Mesothelial cell of epicardium (in vitro differentiated cells): ENCODE data around the gene CHL1. TPM values are rescaled to one million over a fixed set of nuclear protein-coding genes. Genes with fewer than 3 reads are reported as not detected.

Experiments
- DNase-seq, 2 experiments: peaks; one replicate each; pipeline ENCODE4 v3.0.0; 2021; ENCODE audit warnings: low spot score in 2 of 2; ENCODE audit not compliant: unreplicated experiment in 2 of 2
- H3K27ac Mint-ChIP-seq: 2 replicates; pipeline ENCODE4 v1.8.0; 2021; ENCODE audit warnings: mixed read lengths
- H3K27me3 Mint-ChIP-seq: 2 replicates; pipeline ENCODE4 v1.8.0; 2021; ENCODE audit warnings: low read depth, mixed read lengths
- H3K36me3 Mint-ChIP-seq: 2 replicates; pipeline ENCODE4 v1.8.0; 2021; ENCODE audit warnings: mixed read lengths
- H3K4me1 Mint-ChIP-seq: 2 replicates; pipeline ENCODE4 v1.8.0; 2021; ENCODE audit warnings: mixed read lengths
- H3K4me3 Mint-ChIP-seq: 2 replicates; pipeline ENCODE4 v1.8.0; 2021; ENCODE audit warnings: mild to moderate bottlenecking, moderate library complexity, mixed read lengths
- H3K9me3 Mint-ChIP-seq: 2 replicates; pipeline ENCODE4 v1.8.0; 2021; ENCODE audit warnings: mixed read lengths
- total RNA-seq: library from RNA; stranded (reverse); gene quantifications from 3 replicates; pipeline ENCODE4 v1.2.1, GENCODE V29; 2021
- TF ChIP-seq, protein P1 (sequence below): fragments of 200-600 bp; sonication (generic); IDR thresholded peaks from one replicate; pipeline ENCODE4 v1.5.0; 2021; ENCODE audit warnings: antibody characterized with exemption; ENCODE audit not compliant: unreplicated experiment

The CHL1 gene
- total RNA-seq, 1 donor from 2014 or later: not detected

GRCh38 chr3:430186-430585 is 233.6 kb downstream of the CHL1 start:
- no peak overlapping the region for H3K4me3 Mint-ChIP-seq
- H3K4me1 Mint-ChIP-seq: peaks cover 5% of the 10 kb centered on the region
- H3K27ac Mint-ChIP-seq: no peak overlapping the region
- DNase-seq: no peak
- peaks cover 12% of the 10 kb centered on the region for H3K27me3 Mint-ChIP-seq
- H3K36me3 Mint-ChIP-seq: no peaks in the 10 kb centered on the region
- no peaks in the 10 kb centered on the region for H3K9me3 Mint-ChIP-seq
- TF ChIP-seq, protein P1, sequence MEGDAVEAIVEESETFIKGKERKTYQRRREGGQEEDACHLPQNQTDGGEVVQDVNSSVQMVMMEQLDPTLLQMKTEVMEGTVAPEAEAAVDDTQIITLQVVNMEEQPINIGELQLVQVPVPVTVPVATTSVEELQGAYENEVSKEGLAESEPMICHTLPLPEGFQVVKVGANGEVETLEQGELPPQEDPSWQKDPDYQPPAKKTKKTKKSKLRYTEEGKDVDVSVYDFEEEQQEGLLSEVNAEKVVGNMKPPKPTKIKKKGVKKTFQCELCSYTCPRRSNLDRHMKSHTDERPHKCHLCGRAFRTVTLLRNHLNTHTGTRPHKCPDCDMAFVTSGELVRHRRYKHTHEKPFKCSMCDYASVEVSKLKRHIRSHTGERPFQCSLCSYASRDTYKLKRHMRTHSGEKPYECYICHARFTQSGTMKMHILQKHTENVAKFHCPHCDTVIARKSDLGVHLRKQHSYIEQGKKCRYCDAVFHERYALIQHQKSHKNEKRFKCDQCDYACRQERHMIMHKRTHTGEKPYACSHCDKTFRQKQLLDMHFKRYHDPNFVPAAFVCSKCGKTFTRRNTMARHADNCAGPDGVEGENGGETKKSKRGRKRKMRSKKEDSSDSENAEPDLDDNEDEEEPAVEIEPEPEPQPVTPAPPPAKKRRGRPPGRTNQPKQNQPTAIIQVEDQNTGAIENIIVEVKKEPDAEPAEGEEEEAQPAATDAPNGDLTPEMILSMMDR: no peak

DNA sequence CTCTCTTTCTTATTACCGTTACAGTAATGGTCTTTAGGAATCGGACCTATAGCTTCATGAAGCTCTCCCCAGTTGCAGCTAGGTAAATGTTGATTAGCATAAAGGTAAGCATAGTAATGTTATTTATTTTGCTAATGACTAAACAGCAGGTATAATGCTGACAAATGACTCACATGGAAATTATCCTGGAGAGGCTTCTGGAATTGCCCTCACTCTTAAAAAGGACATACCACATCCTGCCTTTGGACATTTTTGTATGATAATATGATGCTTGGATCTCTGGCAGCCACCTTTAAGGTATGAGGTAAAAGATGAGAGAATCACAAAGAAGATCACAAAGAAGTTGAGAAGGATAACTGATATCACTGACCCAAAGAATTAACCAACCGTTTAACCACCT is 238.6 kb downstream of the CHL1 start:
- H3K27me3 Mint-ChIP-seq: peaks cover 33% of the 10 kb centered on the region

DNA sequence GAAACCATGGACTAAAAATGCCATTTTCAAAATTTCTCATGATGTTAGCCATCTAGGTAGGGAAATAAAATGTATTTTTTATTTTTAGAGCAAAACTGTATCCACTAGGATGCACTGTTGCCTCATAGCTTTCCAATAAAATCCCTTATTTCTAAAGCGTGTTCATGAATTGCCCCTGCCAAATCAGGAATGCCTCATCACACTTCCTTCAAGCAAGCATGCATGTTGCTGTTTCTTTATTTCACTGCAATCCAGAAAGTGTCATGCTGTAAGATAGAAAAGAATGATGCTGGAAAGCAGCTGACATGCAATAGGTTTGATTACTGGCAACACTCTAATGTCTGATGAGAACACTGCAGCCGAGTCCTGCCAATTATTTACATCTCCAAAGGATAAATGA is 239.5 kb downstream of the CHL1 start:
- TF ChIP-seq, protein P1: no peak
- Mint-ChIP-seq H3K4me3 (no peak overlapping the region), H3K4me1 (no peaks in the 10 kb centered on the region), H3K36me3 (no peaks in the 10 kb centered on the region), H3K27me3 (peaks cover 33% of the 10 kb centered on the region), H3K27ac (no peak overlapping the region), H3K9me3 (no peaks in the 10 kb centered on the region)
- DNase-seq: no peak

More for the DNA sequence above, 238.6 kb downstream of the CHL1 start:
- no peak for DNase-seq
- H3K4me1 Mint-ChIP-seq: peaks cover under 1% of the 10 kb centered on the region
- no peak overlapping the region for H3K27ac Mint-ChIP-seq
- no peaks in the 10 kb centered on the region for H3K36me3 Mint-ChIP-seq
- H3K9me3 Mint-ChIP-seq: no peaks in the 10 kb centered on the region
- no peak overlapping the region for H3K4me3 Mint-ChIP-seq
- TF ChIP-seq, protein P1: no peak

- Mint-ChIP-seq H3K36me3 (no peaks in the 10 kb centered on the region), H3K9me3 (peaks cover 22% of the 10 kb centered on the region), H3K27me3 (peaks cover 17% of the 10 kb centered on the region), H3K27ac (no peak overlapping the region), H3K4me3 (no peak overlapping the region), H3K4me1 (no peaks in the 10 kb centered on the region)
- TF ChIP-seq, protein P1: no peak
- no peak for DNase-seq
Observed at GRCh38 chr3:440826-441225, 244.3 kb downstream of the CHL1 start.

GRCh38 chr3:445960-446359 is 249.4 kb downstream of the CHL1 start:
- TF ChIP-seq, protein P1: no peak
- no peak overlapping the region for H3K27ac Mint-ChIP-seq
- peaks cover 22% of the 10 kb centered on the region for H3K9me3 Mint-ChIP-seq
- H3K4me3 Mint-ChIP-seq: no peak overlapping the region
- H3K4me1 Mint-ChIP-seq: no peaks in the 10 kb centered on the region
- no peak for DNase-seq
- no peaks in the 10 kb centered on the region for H3K36me3 Mint-ChIP-seq
- peaks cover 11% of the 10 kb centered on the region for H3K27me3 Mint-ChIP-seq

DNA sequence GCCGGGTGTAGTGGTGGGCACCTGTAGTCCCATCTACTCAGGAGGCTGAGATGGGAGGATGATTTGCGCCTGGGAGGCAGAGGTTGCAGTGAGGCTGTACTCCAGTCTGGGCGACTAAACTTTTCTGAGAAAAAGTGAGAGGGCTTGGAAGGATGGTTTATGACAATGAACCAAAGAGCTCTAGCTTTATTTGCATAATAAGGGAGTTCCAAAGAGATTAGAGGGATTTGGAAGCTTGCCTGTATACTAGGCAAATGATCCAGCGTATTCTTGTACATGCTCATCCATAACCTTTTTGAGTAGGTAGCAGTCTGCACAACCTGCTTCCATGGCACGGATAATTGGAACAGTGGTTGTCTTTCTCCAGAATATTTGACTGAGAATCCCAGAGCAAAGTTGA is 251.1 kb downstream of the CHL1 start:
- Mint-ChIP-seq H3K4me3 (no peak overlapping the region), H3K36me3 (no peaks in the 10 kb centered on the region), H3K27ac (no peak overlapping the region), H3K9me3 (peaks cover 16% of the 10 kb centered on the region), H3K27me3 (peaks cover 16% of the 10 kb centered on the region), H3K4me1 (no peaks in the 10 kb centered on the region)
- TF ChIP-seq, protein P1: no peak
- DNase-seq: no peak
